SJSA1 (cell line): ENCODE data around the gene LIME1. TPM values are rescaled to one million over a fixed set of nuclear protein-coding genes. Genes with fewer than 3 reads are reported as not detected.
A peak's percentile ranks its signal among the peaks of the same experiment; 100 is the strongest.

Experiments
- DNase-seq, 2 experiments: peaks; one replicate each; pipeline ENCODE4 v3.0.0-alpha.2; 2015 to 2020; ENCODE audit warnings: low spot score in 2 of 2, low read depth in 1 of 2
- H3K27ac ChIP-seq: fragments of 250-450 bp; sonication (Bioruptor Pico); 2 replicates; pipeline ENCODE4 v1.5.1; 2020; ENCODE audit warnings: mild to moderate bottlenecking, moderate library complexity
- H3K27me3 ChIP-seq: fragments of 250-450 bp; sonication (Bioruptor Pico); replicated peaks from 2 replicates; pipeline ENCODE4 v1.5.1; 2020; ENCODE audit warnings: mild to moderate bottlenecking, moderate library complexity
- H3K36me3 ChIP-seq: fragments of 250-450 bp; sonication (Bioruptor Pico); 2 replicates; pipeline ENCODE4 v1.5.1; 2020; ENCODE audit warnings: mild to moderate bottlenecking
- H3K4me1 ChIP-seq: fragments of 250-450 bp; sonication (Bioruptor Pico); replicated peaks from 2 replicates; pipeline ENCODE4 v1.6.1; 2021; ENCODE audit warnings: mild to moderate bottlenecking
- H3K4me3 ChIP-seq: fragments of 250-450 bp; sonication (Bioruptor Pico); 2 replicates; pipeline ENCODE4 v1.5.1; 2020; ENCODE audit warnings: mild to moderate bottlenecking
- H3K9me3 ChIP-seq: fragments of 250-450 bp; sonication (Bioruptor Pico); replicated peaks from 2 replicates; pipeline ENCODE4 v1.5.1; 2020; ENCODE audit warnings: mild to moderate bottlenecking
- total RNA-seq: library from RNA; depleted of rRNA; stranded (reverse); fragments of >200 nt; shearing (Covaris generic); gene quantifications from 2 replicates; pipeline ENCODE4 v1.2.3, GENCODE V29; 2014

Gene LIME1
- total RNA-seq, 1 experiment from 2014 or later, result 10.2 TPM

- Histone ChIP-seq H3K9me3 (no peaks in the 10 kb centered on the region), H3K4me1 (peaks cover 16% of the 10 kb centered on the region), H3K4me3 (no peak overlapping the region), H3K36me3 (peaks cover 58% of the 10 kb centered on the region), H3K27ac (no peak overlapping the region), H3K27me3 (no peaks in the 10 kb centered on the region)
- DNase-seq, result no peak
Observed at GRCh38 chr20:63693733-63694583, 42.5 kb upstream of the LIME1 start.

GRCh38 chr20:63694584-63695423, 41.7 kb upstream of the LIME1 start:
- H3K36me3 ChIP-seq, result peaks cover 63% of the 10 kb centered on the region
- H3K27ac ChIP-seq, result no peak overlapping the region
- no peaks in the 10 kb centered on the region for H3K27me3 ChIP-seq
- DNase-seq, result no peak
- no peak overlapping the region for H3K4me3 ChIP-seq
- no peaks in the 10 kb centered on the region for H3K9me3 ChIP-seq
- peaks cover 24% of the 10 kb centered on the region for H3K4me1 ChIP-seq

GRCh38 chr20:63695424-63696305, 40.8 kb upstream of the LIME1 start:
- Histone ChIP-seq H3K36me3 (peaks cover 68% of the 10 kb centered on the region), H3K27me3 (no peaks in the 10 kb centered on the region), H3K4me1 (peaks cover 27% of the 10 kb centered on the region), H3K27ac (no peak overlapping the region), H3K4me3 (no peak overlapping the region), H3K9me3 (no peaks in the 10 kb centered on the region)
- no peak for DNase-seq

- Histone ChIP-seq H3K27ac (no peak overlapping the region), H3K36me3 (peaks cover 67% of the 10 kb centered on the region), H3K9me3 (no peaks in the 10 kb centered on the region), H3K27me3 (no peaks in the 10 kb centered on the region), H3K4me1 (peaks cover 27% of the 10 kb centered on the region), H3K4me3 (no peak overlapping the region)
- no peak for DNase-seq
Observed at GRCh38 chr20:63696306-63696627, 40.2 kb upstream of the LIME1 start.

- H3K36me3 ChIP-seq, result peaks cover 63% of the 10 kb centered on the region
- no peak within 1 kb of the TSS for H3K4me3 ChIP-seq
- no peak for DNase-seq
- H3K9me3 ChIP-seq, result no peaks in the 10 kb centered on the region
- H3K27me3 ChIP-seq, result no peaks in the 10 kb centered on the region
- H3K27ac ChIP-seq, result no peak within 1 kb of the TSS
- peaks cover 27% of the 10 kb centered on the region for H3K4me1 ChIP-seq
Observed at GRCh38 chr20:63696628-63697356, 39.7 kb upstream of the LIME1 start, which contains the start of gene TNFRSF6B. Gene TNFRSF6B (plus strand): TSS chr20:63696652. CDS start chr20:63696768, 116 bp downstream.

- peaks cover 27% of the 10 kb centered on the region for H3K4me1 ChIP-seq
- H3K4me3 ChIP-seq, result no peak overlapping the region
- no peak for DNase-seq
- H3K27ac ChIP-seq, result no peak overlapping the region
- H3K27me3 ChIP-seq, result no peaks in the 10 kb centered on the region
- no peaks in the 10 kb centered on the region for H3K9me3 ChIP-seq
- H3K36me3 ChIP-seq, result peaks cover 67% of the 10 kb centered on the region
Observed at GRCh38 chr20:63697357-63697867, 39.1 kb upstream of the LIME1 start.

GRCh38 chr20:63697868-63698545, 38.5 kb upstream of the LIME1 start:
- Histone ChIP-seq H3K4me1 (peaks cover 27% of the 10 kb centered on the region), H3K27ac (no peak overlapping the region), H3K4me3 (no peak overlapping the region), H3K27me3 (no peaks in the 10 kb centered on the region), H3K36me3 (peaks cover 67% of the 10 kb centered on the region), H3K9me3 (no peaks in the 10 kb centered on the region)
- no peak for DNase-seq

GRCh38 chr20:63698739-63699465, 37.6 kb upstream of the LIME1 start:
- peak; percentile 91 to 95 for DNase-seq
- Histone ChIP-seq H3K4me1 (peaks cover 27% of the 10 kb centered on the region), H3K4me3 (no peak overlapping the region), H3K27ac (peak overlapping the region; percentile 92), H3K9me3 (no peaks in the 10 kb centered on the region), H3K36me3 (peaks cover 70% of the 10 kb centered on the region), H3K27me3 (no peaks in the 10 kb centered on the region)

GRCh38 chr20:63699466-63700198, 36.8 kb upstream of the LIME1 start:
- H3K9me3 ChIP-seq, result no peaks in the 10 kb centered on the region
- H3K4me3 ChIP-seq, result no peak overlapping the region
- H3K4me1 ChIP-seq, result peaks cover 27% of the 10 kb centered on the region
- H3K36me3 ChIP-seq, result peaks cover 70% of the 10 kb centered on the region
- H3K27me3 ChIP-seq, result no peaks in the 10 kb centered on the region
- no peak for DNase-seq
- peak overlapping the region; percentile 92 for H3K27ac ChIP-seq

GRCh38 chr20:63700199-63701050, 36.0 kb upstream of the LIME1 start:
- peak overlapping the region; percentile 92; the same call in 1 of the 2 replicates for H3K27ac ChIP-seq

GRCh38 chr20:63701051-63701328, 35.5 kb upstream of the LIME1 start:
- peaks cover 72% of the 10 kb centered on the region for H3K36me3 ChIP-seq
- H3K27me3 ChIP-seq, result no peaks in the 10 kb centered on the region
- H3K4me3 ChIP-seq, result no peak overlapping the region
- no peaks in the 10 kb centered on the region for H3K9me3 ChIP-seq
- no peak for DNase-seq
- peaks cover 27% of the 10 kb centered on the region for H3K4me1 ChIP-seq
- H3K27ac ChIP-seq, result no peak overlapping the region

More at GRCh38 chr20:63700199-63701050, 36.0 kb upstream of the LIME1 start:
- Histone ChIP-seq H3K4me3 (no peak overlapping the region), H3K36me3 (peaks cover 72% of the 10 kb centered on the region), H3K9me3 (no peaks in the 10 kb centered on the region), H3K27me3 (no peaks in the 10 kb centered on the region), H3K4me1 (peaks cover 27% of the 10 kb centered on the region)
- DNase-seq, result no peak
